ENCODE measurements around the gene AGPAT3.
A peak's percentile ranks its signal among the peaks of the same experiment; 100 is the strongest.

The AGPAT3 gene

DNA sequence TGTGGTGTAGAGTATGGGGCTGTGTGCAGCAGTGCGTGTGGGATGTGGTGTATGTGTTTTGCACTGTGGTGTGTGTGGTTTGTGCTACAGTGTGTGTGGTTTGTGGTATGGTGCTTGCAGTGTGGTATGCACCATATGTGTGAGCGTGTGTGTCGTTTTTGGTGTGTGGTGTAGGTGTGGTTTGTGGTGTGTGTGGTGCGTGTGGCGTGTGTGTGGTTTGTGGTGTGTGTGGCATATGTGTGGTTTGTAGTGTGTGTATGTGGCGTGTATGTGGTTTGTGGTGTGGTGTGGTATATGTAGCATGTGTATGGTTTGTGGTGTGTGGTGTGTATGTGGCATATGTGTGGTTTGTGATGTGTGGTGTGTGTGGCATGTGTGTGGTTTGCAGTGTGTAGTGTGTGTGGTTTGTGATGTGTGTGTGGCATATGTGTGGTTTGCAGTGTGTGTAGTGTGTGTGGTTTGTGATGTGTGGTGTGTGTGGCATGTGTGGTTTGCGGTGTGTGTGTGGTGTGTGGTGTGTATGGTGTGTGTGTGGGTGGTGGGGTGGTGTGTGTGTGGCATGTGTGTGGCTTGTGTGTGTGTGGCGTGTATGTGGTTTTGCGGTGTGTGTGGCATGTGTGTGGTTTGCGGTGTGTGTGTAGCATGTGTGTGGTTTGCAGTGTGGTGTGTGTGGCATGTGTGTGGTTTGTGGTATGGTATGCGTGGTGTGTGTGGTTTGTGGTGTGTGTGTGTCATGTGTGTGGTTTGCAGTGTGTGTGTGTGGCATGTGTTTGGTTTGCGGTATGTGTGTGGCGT is 93.5 kb downstream of the AGPAT3 start:
- no peak for DNase-seq

DNA sequence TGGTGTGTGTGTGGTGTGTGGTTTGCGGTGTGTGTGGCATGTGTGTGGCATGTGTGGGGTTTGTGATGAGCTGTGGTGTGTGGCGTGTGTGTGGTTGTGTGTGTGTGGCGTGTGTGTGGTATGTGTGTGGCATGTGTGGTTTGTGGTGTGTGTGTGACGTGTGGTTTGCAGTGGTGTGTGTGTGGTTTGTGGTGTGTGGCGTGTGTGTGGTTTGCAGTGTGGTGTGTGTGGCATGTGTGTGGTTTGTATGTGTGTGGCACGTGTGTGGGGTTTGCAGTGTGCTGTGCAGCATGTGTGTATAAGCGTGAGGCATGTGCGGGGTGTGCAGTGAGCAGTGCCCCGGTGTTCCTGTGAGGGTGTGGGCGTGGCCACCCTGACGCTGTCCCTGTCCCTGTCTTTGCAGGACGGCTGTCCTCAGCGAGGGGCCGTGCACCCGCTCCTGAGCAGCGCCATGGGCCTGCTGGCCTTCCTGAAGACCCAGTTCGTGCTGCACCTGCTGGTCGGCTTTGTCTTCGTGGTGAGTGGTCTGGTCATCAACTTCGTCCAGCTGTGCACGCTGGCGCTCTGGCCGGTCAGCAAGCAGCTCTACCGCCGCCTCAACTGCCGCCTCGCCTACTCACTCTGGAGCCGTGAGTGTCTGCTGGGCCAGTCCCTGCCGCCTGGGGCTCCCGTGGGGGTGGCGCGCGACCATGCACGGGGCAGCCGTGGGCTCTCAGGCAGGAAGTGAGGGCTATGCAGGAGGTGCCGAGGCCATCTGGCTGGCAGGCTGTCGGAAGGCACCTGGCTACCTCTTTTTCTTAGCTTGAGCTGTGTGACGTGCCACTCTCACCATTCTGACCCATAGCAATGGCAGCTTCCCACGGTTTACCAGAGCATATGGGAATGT is 94.5 kb downstream of the AGPAT3 start:
- DNase-seq = peak; percentile 14 to 47

DNA sequence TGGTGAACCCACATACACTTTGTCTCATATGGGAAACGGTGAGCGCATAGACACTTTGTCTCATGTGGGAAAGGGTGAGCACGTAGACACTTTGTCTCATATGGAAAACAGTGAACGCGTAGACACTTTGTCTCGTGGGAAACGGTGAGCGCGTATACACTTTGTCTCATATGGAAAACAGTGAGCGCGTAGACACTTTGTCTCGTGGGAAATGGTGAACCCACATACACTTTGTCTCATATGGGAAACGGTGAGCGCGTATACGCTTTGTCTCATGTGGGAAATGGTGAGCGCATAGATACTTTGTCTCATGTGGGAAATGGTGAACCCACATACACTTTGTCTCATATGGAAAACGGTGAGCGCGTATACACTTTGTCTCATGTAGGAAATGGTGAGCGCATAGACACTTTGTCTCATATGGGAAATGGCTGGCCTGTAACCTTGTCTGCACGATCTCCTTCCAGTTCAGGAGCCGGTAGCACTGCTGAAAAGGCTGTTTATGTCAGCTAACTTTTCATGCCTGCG is 96.4 kb downstream of the AGPAT3 start:
- DNase-seq = no peak

DNA sequence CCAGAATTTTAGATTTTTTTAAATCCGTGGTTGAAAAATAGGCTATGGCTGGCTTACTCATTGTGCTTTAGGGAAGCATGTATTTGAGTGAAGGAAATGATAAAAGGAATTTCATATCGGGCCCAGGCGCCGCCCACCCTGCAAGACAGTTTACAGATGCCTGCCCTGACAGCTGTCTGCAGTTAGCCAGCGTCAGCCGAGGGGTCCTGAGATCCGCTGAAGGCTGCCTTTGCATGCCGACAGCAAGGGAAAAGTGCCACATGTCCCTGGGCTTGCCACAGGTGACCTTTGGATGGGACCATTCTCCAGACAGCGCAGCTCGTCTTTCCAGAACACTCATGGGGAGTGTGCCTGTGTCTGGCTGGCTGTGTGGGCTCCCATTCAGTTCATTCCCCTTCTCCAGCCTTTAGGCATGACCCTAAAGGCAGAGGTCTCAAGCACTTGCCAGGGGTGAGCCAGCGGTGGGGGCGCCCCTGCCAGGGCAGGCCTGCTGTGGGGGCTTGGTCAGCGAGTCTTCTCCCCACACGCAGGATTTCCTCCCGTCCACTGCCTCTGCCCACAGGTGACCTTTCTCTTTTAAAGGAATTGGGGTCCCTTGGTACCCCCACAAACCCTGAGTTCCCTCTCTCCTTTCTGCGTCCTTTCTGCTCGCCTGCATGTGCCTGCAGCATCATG is 101.0 kb downstream of the AGPAT3 start:
- DNase-seq = no peak

DNA sequence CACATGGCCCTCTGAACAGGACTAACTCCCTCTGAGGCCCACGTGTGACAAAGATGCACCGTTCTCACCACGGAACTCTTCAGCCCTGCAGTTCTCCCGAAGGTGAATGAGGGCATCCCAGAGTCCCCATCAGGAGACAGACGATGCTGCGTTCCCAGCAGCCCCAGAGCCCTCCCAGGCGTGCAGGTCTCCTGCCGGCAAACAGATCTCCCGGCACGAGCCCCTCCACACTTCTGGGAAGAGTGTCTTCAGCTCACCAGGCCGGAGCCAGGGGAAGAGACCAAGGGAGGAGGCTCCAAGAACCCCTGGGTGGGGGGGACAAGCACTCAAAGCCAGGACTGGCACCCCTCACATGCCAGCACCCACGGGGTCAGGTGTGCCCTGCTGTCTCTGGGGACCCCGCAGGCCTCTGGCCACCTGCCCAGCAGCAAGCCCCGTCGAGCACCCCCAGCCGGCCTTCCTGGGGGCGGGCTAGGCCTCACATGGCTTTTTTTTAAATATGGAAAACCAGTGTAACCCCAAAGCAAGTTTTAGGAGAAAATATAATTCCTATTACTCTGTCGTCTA is 102.0 kb downstream of the AGPAT3 start:
- no peak for DNase-seq

DNA sequence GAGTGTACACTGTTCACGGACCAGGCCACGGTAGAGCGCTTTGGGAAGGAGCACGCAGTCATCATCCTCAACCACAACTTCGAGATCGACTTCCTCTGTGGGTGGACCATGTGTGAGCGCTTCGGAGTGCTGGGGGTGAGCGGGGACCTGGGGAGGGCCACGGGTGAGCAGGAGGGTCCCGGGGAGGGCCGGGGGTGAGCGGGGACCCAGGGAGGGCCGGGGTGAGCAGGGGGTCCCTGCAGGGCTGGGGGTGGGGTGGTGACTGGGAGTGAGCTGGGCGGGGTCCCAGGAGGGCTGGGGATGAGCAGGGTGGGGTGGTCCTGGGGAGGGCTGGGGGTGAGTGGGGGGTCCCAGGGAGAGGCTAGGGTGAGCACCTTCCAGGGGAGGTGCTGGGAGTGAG is 103.0 kb downstream of the AGPAT3 start:
- DNase-seq = no peak

DNA sequence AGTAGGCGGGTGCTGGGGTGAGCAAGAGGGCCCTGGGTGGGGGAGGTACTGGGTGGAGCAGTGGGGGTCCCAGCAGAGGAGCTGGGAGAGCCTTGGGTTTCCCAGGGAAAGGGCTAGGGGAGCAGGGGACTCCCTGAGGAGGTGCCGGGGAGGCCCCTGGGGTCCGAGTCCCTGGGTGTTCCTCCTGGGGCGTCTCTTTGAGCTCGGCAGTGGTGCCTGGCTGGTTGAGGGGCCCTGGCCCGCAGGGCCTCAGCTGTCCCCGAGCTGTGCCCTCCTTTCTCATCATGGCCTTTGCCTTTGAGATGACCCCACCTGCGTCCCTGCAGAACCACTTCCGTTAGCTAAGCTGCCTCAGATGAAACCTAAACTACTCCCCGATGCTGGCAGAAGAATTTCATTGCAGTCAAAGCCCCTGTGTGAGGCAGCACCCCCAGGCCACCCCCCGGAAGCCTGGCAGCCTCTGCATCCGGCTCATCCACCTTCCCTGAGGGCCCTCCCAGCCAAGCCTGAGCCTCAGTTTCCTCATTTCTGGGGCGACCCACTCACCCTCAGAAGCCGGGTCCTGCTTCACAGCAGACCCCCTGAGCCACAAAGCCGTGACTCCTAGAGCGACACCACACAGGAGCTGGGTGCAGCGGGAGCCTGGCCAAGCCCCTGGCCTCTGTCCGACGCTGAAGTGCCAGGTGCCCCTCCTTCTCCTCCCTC is 103.5 kb downstream of the AGPAT3 start:
- DNase-seq = no peak

DNA sequence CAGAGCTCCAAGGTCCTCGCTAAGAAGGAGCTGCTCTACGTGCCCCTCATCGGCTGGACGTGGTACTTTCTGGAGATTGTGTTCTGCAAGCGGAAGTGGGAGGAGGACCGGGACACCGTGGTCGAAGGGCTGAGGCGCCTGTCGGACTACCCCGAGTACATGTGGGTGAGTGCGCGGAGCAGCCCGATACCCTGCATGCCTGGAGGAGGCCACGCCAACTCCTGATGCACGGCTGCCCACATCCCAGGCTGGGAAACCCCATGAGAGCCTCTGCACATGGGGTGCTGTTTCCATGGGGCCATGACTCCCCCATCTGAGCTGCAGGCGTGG is 104.1 kb downstream of the AGPAT3 start:
- no peak for DNase-seq

DNA sequence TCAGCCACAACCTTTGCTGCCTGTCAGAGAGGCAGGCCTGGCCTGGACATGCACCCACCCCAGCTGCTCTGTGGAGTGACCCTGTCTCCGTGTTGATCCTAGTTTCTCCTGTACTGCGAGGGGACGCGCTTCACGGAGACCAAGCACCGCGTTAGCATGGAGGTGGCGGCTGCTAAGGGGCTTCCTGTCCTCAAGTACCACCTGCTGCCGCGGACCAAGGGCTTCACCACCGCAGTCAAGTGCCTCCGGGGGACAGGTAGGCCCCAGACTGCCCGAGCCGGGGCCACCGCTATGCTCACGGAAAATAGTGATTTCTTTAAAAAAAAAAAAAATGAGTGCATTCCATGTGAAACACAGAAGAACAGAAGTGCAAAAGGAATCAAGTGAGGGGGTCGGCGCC is 105.5 kb downstream of the AGPAT3 start:
- DNase-seq = no peak

DNA sequence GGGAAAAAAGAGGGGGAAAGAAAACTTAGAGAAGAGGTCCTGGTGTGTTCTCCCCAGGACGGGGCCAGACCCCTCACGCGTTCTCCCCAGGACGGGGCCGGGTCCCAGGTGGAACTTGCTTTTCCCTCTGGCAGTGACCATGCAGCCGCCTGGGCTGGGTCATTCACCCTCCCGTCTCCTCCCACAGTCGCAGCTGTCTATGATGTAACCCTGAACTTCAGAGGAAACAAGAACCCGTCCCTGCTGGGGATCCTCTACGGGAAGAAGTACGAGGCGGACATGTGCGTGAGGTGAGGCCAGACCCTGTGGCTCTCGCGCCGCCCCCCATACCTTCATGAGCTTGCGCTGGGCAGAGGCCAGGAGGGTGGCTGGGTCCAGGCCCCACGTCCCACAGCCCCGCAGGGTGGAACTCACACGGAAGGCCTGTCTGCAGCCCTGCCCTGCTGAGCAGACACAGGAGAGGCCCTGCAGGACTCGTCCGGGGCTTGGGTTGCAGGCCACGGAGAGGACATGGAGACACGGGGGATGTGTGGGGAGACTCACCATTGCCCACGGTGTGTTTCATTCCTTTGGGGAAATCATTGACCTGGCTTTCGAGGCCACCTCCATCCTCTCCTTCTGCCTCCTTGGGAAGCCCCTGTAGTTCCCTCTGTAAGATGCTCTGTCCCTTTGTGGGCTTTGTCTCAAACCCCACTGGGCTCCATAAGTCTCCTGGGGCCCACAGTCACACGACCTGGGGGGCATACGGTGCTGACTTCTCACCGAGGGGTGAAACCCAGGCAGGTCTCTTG is 106.4 kb downstream of the AGPAT3 start:
- DNase-seq = no peak

DNA sequence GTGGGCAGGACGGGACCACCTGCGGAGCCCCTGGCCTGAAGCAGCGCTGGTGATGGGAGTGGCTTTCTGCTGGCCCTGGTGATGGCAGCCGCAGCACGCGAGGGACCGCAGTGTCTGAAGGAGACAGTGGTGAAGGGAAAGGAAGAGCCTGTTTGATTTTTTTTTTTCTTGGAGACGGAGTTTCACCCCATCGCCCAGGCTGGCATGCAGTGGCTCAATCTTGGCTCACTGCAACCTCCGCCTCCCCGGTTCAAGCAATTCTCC is 106.9 kb downstream of the AGPAT3 start:
- no peak for DNase-seq

DNA sequence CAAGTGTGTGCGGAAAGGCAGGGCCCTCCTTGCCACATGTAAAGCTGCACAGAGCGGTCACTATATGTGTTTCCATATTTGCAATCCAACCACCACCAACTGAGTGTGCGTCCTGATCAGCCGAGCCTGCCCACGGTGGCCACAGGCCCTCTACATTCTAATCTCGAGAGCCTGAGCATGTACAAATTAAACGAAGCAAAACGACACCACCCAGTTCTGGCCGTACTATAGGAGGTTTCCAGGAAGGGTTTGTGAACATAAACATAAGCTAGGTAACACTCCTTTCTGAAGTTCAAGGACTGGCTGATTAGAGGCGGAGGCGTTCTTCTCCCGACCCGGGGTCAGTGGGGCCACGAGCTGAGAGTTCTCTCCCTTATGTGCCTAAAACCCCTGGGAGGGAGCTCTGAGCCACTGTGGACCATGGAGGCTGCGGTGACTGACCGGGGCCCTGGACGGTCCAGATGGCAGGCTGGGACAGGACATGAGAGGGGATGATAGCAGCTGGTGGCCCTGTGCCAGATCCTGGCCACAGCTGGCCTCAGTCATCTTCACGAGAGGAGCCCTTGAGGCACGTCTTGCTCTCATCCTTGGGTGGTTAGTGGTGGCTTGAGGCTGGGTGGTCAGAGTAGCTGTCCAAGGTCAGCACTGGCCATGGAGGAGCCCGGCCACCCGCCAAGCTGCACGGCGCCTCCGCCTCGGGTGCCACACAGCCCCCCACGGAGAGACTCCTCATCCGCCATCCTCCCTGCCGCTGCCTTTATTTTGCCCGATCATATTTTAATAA is 108.0 kb downstream of the AGPAT3 start:
- DNase-seq = no peak

DNA sequence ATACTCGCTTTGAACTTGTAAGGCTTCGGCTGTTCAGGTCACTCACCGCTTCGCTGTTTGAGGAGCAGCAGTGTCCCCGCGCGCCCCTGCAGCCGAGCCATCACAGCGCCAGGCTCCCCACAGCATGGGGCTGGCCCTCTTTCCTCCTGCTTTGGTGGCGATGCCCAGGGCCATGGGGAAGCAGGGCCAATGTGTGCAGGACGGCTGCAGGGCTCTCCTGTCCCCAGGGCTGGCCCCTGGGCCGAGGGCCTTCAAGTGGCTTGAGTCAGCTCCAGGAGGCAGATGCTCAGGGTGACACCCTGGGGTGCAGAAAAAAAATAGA is 108.6 kb downstream of the AGPAT3 start:
- no peak for DNase-seq

DNA sequence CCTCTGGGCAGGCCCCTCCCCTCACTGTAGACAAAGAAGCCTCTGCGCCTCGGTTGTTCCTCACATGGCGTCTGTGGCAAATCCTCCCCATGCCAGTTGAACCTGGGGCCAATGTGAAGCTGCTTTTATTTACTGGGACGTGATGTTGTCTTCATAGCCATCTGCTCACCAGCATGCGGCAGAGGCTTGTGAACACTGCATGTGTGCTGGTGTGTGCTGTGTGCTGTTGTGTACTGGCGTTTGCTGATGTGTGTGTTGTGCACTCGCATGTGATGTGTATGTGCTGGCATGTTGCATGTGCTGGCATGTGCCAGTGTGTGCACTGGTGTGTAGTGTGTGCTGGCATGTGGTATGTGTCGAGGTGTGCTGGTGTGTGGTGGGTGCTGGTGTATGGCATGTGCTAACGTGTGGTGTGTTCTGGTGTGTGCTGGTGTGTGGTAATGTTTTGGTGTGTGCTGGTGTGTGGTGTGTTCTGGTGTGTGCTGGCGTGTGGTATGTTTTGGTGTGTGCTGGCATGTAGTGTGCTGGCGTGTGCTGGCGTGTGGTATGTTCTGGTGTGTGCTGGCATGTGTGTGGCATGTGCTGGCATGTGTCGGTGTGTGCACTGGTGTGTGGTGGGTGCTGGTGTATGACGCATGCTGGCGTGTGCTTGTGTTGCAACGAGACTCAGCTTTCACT is 109.9 kb downstream of the AGPAT3 start:
- no peak for DNase-seq

DNA sequence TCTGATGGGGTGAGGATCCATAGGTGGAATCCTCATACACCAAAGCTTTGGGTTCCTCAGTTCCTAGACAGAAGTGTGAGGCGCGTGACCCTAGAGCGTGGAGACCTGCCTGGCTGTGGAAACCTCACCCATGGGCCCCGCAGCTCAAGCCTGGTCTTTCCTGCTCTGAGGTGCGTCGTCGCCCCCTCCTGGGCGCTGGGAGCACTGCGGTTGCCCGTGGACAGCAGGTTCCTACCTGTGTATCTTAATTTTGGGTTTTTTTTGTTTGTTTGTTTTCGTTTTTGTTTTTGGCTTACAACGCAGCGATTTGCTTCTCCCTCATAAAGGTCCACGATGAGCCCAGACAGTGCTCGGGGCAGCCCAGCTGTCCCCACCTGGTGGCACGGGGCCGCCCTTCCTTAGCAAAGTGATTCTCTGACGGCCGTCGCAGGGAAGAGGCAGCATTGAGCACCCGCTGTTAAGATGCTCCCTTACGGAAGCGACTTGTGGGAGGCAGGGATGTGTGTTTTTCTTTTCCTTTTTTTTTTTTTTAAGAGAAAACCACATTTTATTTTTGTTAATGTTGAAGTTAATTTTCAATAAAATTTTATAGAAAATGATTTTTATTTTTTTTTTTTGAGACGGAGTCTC is 110.6 kb downstream of the AGPAT3 start:
- DNase-seq = peak; percentile 29 to 48

DNA sequence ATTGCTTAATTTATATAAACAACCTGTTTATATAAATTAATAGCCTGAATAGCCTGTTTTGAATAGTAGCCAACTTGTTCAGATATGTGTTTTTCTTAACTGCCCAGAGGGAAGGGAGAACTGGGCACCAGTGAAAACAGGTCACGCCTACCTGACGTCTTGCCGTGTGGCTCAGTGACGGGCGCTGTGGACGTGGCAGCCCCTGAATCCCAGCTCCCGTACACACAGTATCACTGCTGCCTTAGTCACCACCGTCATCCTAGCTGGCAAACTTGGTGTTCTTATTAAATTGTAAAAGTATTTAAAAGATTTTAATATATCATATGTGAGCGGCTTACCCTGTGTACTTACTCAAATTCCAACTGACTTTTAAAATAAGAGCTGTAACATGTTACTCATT is 111.6 kb downstream of the AGPAT3 start:
- no peak for DNase-seq

DNA sequence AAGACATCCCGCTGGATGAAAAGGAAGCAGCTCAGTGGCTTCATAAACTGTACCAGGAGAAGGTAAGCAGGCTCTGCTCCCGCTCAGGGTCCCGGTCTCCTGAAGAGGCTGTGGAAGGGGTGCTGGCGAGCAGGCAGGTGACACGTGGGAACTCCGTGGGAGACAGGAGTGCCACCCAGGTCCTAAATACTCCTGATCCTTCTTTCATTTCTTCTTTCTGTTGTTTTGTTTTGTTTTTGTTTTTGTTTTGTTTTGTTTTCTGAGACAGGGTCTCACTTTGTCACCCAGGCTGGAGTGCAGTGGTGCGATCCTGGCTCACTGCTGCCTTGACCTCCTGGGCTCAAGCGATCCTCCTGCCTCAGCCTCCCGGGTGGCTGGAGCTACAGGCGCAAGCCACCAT is 113.0 kb downstream of the AGPAT3 start:
- no peak for DNase-seq

DNA sequence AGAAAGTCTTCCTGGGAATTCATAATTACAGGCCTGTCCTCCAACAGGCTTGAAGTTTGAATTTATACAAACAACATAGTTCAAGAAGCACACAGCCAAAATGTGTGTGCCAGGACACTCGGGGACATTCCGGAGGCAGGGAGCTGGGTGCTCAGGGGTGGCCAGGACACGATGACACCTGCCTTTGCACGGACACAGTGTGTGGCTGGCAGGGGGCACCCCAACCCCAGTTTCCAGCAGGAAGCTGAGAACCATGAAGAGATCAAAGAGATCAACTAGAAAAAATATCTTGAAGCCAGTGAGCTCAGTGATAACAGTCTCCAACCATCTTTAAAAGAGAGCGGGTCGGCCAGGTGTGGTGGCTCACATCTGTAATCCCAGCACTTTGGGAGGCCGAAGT is 114.6 kb downstream of the AGPAT3 start:
- DNase-seq = no peak

DNA sequence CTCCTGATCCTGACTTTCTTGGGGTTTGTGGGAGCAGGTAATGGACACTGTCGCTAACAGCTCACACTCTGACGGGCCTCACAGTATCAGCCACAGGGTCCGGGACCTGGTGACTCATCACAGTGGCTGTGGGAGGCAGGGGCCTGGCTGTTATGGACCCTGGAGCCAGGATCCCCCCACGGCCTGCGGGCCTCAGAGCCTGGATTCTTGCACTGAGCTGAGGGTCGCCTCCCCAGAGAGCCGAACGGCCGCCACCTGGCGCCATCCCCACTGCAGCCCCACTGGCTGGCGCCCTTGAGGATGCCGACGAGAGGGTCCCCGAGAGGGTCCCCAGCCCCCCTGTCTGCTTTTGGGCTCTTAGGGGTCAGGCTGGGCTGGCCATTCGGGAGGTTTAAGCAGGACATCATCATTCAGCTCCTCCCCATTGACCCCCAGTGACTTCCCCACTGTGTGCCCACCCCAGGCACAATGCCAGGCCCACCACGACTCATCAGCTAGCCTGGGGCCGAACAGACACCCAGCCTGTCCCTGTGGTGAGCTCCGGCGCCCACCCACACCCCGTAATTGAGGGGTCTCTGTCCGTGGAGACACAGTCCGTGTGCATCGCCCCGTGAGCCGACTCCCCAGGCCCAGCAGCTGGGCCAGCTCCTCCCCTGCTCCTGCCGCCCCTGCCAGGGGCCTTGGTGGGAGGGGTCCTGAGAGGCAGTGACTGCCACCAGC is 116.3 kb downstream of the AGPAT3 start:
- no peak for DNase-seq

DNA sequence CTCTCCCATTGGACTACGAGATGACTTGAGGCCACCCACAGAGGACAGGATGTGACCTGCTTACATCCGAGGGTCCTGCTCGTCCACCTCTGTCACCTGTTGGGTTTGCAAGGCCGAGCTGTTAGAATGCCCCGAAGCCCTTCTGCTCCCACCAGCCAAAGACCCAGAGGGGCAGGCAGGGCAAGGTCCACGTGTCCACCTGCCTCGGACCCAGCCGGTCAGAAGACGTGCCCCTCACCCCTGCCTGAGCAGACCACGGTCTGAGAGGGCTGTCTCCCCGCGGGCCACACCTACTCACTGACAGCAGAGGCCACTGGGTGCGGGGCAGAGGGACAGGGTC is 116.8 kb downstream of the AGPAT3 start:
- no peak for DNase-seq
